ENCODE measurements around the gene NXPE1. TPM values are rescaled to one million over a fixed set of nuclear protein-coding genes. Genes with fewer than 3 reads are reported as not detected.

NXPE1 gene
- polyA plus RNA-seq, 1 experiment = not detected

GRCh38 chr11:114569801-114570200, 10.1 kb upstream of the NXPE1 start:
- ChIA-PET POLR2A (no interaction called here), CTCF (no interaction called here)
- Histone ChIP-seq H3K27me3 (ENCODE audit: control insufficient read depth, insufficient read depth, low read length) (no peaks in the 10 kb centered on the region; the same call in 1 of the 2 replicates), H3K36me3 (ENCODE audit: control insufficient read depth, insufficient read depth, low read length) (no peaks in the 10 kb centered on the region), H3K4me3 (ENCODE audit: low read depth, low read length) (no peak overlapping the region)
- DNase-seq (ENCODE audit: low read depth) = no peak
- TF ChIP-seq, protein P1, sequence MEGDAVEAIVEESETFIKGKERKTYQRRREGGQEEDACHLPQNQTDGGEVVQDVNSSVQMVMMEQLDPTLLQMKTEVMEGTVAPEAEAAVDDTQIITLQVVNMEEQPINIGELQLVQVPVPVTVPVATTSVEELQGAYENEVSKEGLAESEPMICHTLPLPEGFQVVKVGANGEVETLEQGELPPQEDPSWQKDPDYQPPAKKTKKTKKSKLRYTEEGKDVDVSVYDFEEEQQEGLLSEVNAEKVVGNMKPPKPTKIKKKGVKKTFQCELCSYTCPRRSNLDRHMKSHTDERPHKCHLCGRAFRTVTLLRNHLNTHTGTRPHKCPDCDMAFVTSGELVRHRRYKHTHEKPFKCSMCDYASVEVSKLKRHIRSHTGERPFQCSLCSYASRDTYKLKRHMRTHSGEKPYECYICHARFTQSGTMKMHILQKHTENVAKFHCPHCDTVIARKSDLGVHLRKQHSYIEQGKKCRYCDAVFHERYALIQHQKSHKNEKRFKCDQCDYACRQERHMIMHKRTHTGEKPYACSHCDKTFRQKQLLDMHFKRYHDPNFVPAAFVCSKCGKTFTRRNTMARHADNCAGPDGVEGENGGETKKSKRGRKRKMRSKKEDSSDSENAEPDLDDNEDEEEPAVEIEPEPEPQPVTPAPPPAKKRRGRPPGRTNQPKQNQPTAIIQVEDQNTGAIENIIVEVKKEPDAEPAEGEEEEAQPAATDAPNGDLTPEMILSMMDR (IDR thresholded peaks at IDR 0.05; ENCODE audit: insufficient read depth, low read depth, low read length) = no peak

DNA sequence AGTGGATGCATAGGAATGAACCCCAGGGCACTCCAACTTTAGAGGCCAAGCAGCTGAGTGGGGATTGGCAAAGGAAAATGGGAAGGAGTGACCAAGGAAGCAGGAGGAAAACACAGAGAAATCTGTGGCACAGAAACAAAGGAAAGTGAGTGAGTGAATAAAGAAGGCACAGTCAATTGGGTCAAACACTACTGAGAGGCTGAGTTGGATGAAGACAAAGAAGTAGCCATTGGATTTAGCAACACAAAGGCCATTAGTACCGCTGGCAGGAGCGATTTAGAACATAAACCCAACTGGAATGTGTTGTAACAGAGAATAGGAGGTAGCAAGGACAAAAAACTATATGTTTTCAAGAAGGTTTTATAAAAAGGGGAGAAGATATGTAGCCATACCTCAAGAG, 6.6 kb upstream of the NXPE1 start:
- TF ChIP-seq, protein P1 (IDR thresholded peaks at IDR 0.05; ENCODE audit: insufficient read depth, low read depth, low read length) = no peak
- ChIA-PET CTCF (interaction anchor here (0.9 kb wide), 1 partner anchor 19 kb away, joined by 3 read pairs; no protein-coding TSS in a partner anchor), POLR2A (no interaction called here)
- H3K27me3 ChIP-seq (ENCODE audit: control insufficient read depth, insufficient read depth, low read length) = no peaks in the 10 kb centered on the region; the same call in 1 of the 2 replicates
- no peak overlapping the region for H3K4me3 ChIP-seq (ENCODE audit: low read depth, low read length)
- DNase-seq (ENCODE audit: low read depth) = no peak
- H3K36me3 ChIP-seq (ENCODE audit: control insufficient read depth, insufficient read depth, low read length) = no peaks in the 10 kb centered on the region

GRCh38 chr11:114564831-114565230, 5.2 kb upstream of the NXPE1 start:
- Histone ChIP-seq H3K27me3 (ENCODE audit: control insufficient read depth, insufficient read depth, low read length) (no peaks in the 10 kb centered on the region; the same call in 1 of the 2 replicates), H3K4me3 (ENCODE audit: low read depth, low read length) (no peak overlapping the region), H3K36me3 (ENCODE audit: control insufficient read depth, insufficient read depth, low read length) (no peaks in the 10 kb centered on the region)
- ChIA-PET CTCF (no interaction called here), POLR2A (no interaction called here)
- DNase-seq (ENCODE audit: low read depth) = no peak
- TF ChIP-seq, protein P1 (IDR thresholded peaks at IDR 0.05; ENCODE audit: insufficient read depth, low read depth, low read length) = no peak

DNA sequence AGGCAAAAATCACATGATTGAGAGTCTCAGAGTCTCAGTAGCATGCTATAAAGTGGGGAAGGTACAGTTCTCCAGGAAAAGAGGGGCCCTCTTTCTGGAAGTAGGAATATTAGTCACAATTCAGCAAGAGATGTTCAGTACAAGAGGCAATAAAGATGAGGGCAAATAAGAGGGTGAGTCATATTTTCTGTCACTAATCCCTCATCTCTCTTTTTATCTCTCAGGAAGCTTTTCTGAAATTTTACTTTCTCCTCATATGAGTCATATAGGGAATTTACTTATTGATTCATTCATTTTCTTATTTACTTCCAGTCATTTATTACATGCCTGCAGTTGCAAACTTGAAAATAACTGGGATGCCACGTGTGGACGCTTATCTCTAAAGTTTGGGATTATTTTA, 3.4 kb upstream of the NXPE1 start:
- ChIA-PET POLR2A (no interaction called here), CTCF (no interaction called here)
- TF ChIP-seq, protein P1 (IDR thresholded peaks at IDR 0.05; ENCODE audit: insufficient read depth, low read depth, low read length) = no peak
- H3K36me3 ChIP-seq (ENCODE audit: control insufficient read depth, insufficient read depth, low read length) = no peaks in the 10 kb centered on the region
- no peak overlapping the region for H3K4me3 ChIP-seq (ENCODE audit: low read depth, low read length)
- H3K27me3 ChIP-seq (ENCODE audit: control insufficient read depth, insufficient read depth, low read length) = no peaks in the 10 kb centered on the region; the same call in 1 of the 2 replicates
- no peak for DNase-seq (ENCODE audit: low read depth)

DNA sequence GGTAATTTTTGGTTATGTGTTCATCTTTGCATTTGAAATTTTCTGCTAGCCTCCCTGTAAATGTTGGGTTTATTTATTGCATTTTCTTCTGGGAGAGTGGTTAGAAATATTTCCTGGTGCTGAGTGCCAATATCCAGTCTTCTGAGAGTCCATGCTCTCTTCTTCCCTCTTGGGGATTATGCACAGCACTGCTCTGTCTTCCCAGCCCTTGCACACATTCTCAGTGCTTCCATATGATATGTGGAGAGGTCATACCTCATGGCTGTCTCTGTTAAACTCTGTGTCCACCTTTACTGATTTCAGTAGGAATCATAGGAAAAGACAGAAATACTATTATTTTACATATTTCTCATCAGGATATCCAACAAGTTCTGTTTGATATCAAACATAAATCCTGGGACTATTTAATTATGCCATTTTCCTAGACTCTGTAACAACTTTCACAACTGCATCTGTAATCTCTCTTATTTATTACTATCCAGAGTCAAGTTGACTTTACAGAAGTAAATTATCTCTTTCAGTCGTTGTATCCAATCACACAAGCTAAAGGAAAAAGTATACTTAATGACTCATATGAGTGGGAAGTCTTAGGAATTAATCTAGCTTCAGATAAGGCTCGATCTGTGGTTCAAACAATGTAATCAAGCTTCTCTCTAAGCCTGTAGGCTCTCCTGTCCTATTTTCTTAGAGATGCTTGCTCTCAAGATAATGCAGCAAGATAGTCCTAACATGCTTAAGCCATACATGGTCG, 2.7 kb upstream of the NXPE1 start:
- POLR2A ChIA-PET = no interaction called here
- Histone ChIP-seq H3K27me3 (ENCODE audit: control insufficient read depth, insufficient read depth, low read length) (no peaks in the 10 kb centered on the region; the same call in 1 of the 2 replicates), H3K4me3 (ENCODE audit: low read depth, low read length) (no peak overlapping the region), H3K36me3 (ENCODE audit: control insufficient read depth, insufficient read depth, low read length) (no peaks in the 10 kb centered on the region)
- CTCF ChIA-PET = no interaction called here
- TF ChIP-seq, protein P1 (IDR thresholded peaks at IDR 0.05; ENCODE audit: insufficient read depth, low read depth, low read length) = no peak
- DNase-seq (ENCODE audit: low read depth) = peak; percentile 15

Data from BJ (cell line).